GM23248 (cell line): ENCODE results near the gene CFAP61. TPM values are rescaled to one million over a fixed set of nuclear protein-coding genes. Genes with fewer than 3 reads are reported as not detected.

Experiments
- DNase-seq: peaks from one replicate; pipeline ENCODE4 v3.0.0-alpha.2; 2015
- H2AFZ ChIP-seq: fragments of 200-600 bp; sonication (generic); 2 replicates; pipeline ENCODE4 v1.6.1; 2016; ENCODE audit warnings: antibody characterized with exemption
- H3F3A ChIP-seq: fragments of 200-600 bp; sonication (generic); 2 replicates; pipeline ENCODE4 v1.6.1; 2016; ENCODE audit warnings: mild to moderate bottlenecking, antibody characterized with exemption, mixed run types; ENCODE audit not compliant: insufficient read depth
- H3K27ac ChIP-seq: fragments of 200-600 bp; sonication (generic); 2 replicates; pipeline ENCODE4 v1.5.1; 2016; ENCODE audit warnings: mild to moderate bottlenecking
- H3K27me3 ChIP-seq: fragments of 200-600 bp; sonication (generic); replicated peaks from 2 replicates; pipeline ENCODE4 v1.6.1; 2016; ENCODE audit warnings: mild to moderate bottlenecking; ENCODE audit not compliant: insufficient read depth
- H3K36me3 ChIP-seq: fragments of 200-600 bp; sonication (generic); 2 replicates; pipeline ENCODE4 v1.6.1; 2016; ENCODE audit warnings: low read depth, mild to moderate bottlenecking
- H3K4me1 ChIP-seq: fragments of 200-600 bp; sonication (generic); 2 replicates; pipeline ENCODE4 v1.6.1; 2016; ENCODE audit warnings: mild to moderate bottlenecking; ENCODE audit not compliant: insufficient read depth
- H3K4me2 ChIP-seq: fragments of 200-600 bp; sonication (generic); one replicate; pipeline ENCODE4 v1.6.1; 2016; ENCODE audit warnings: mild to moderate bottlenecking; ENCODE audit not compliant: unreplicated experiment
- H3K4me3 ChIP-seq: fragments of 200-600 bp; sonication (generic); 2 replicates; pipeline ENCODE4 v1.5.1; 2016; ENCODE audit warnings: mild to moderate bottlenecking
- H3K79me2 ChIP-seq: fragments of 200-600 bp; sonication (generic); 2 replicates; pipeline ENCODE4 v1.6.1; 2016; ENCODE audit warnings: mild to moderate bottlenecking; ENCODE audit not compliant: insufficient read depth
- H3K9ac ChIP-seq: fragments of 200-600 bp; sonication (generic); 2 replicates; pipeline ENCODE4 v1.6.1; 2016; ENCODE audit warnings: mild to moderate bottlenecking
- H3K9me2 ChIP-seq: fragments of 200-600 bp; sonication (generic); 2 replicates; pipeline ENCODE4 v1.6.1; 2016; ENCODE audit warnings: mixed run types, mild to moderate bottlenecking, moderate library complexity; ENCODE audit not compliant: insufficient read depth
- H3K9me3 ChIP-seq: fragments of 200-600 bp; sonication (generic); one replicate; pipeline ENCODE4 v1.6.1; 2017; ENCODE audit warnings: low read depth
- H4K20me1 ChIP-seq: fragments of 200-600 bp; sonication (generic); 2 replicates; pipeline ENCODE4 v1.6.0; 2016; ENCODE audit not compliant: insufficient read depth
- EZH2 ChIP-seq: fragments of 200-600 bp; sonication (generic); IDR thresholded peaks from 2 replicates; pipeline ENCODE4 v1.6.1; 2018; ENCODE audit warnings: antibody characterized with exemption, mild to moderate bottlenecking; ENCODE audit not compliant: insufficient read depth, poor library complexity, severe bottlenecking
- EZH2phosphoT487 ChIP-seq: fragments of 200-600 bp; sonication (generic); IDR thresholded peaks from 2 replicates; pipeline ENCODE4 v1.6.1; 2018; ENCODE audit warnings: antibody characterized with exemption, moderate library complexity, mild to moderate bottlenecking, low read depth; ENCODE audit not compliant: insufficient read depth
- WGBS, 2 experiments: methylation state at CpG; one replicate each; pipeline ENCODE4 v1.1.6; 2015 to 2017; ENCODE audit warnings: low lambda C conversion rate in 2 of 2, low coverage in 1 of 2; ENCODE audit errors: missing lambda C conversion rate in 2 of 2; 5-methylcytosine and 5-hydroxymethylcytosine counted together
- in situ Hi-C: fragments of 300-500 bp; cut with MboI; formaldehyde crosslinking; loops from 2 replicates; pipeline ENCODE4 v1.15.0; 2020
- polyA plus RNA-seq: library from polyadenylated mRNA; unstranded; fragments of >200 nt; fragmentation: Nextera tagmentation; extraction: Ambion mirVana; gene quantifications from 2 replicates; pipeline ENCODE4 v1.2.1, GENCODE V29; 2016
- total RNA-seq: library from RNA; depleted of rRNA; stranded (reverse); fragments of >200 nt; shearing (Covaris generic); gene quantifications from 2 replicates; pipeline ENCODE4 v1.2.3, GENCODE V29; 2014

The CFAP61 gene
- total and polyA plus RNA-seq, 2 experiments from 2014 or later, result not detected

DNA sequence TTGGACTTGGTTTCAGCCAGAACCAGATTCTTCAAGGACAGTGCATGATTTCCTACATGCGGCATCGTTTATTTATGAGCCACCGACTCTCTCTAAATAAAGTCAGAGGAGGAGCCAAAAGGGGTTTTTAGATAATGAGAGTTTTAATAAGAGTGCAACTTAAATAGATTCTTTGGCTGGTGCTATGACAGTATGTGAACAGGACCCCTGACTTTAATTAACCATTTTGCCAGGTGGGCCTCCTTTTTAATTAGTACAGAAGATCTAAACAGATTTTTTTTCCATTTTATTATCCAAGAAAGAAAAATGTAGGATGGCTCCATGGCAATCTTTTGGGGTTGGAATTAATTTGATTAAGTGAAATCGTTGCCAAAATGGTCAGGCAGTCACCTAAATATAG lies 240.8 kb downstream of the CFAP61 start:
- no peak overlapping the region for H2AFZ ChIP-seq
- no peak overlapping the region for H3K27ac ChIP-seq
- no peak overlapping the region for H3K4me3 ChIP-seq
- no peaks in the 10 kb centered on the region for H3K9me3 ChIP-seq
- no peaks in the 10 kb centered on the region for H3K27me3 ChIP-seq
- no peaks in the 10 kb centered on the region for H3K36me3 ChIP-seq
- 67 to 72% methylated on average over 4 of the region's 4 CpGs for WGBS, 2 experiments
- no peaks in the 10 kb centered on the region for H3K9me2 ChIP-seq
- H3K4me1 ChIP-seq, result no peaks in the 10 kb centered on the region
- H3K4me2 ChIP-seq, result no peak overlapping the region
- in situ Hi-C loops, result no loop called here
- no peak overlapping the region for H3K9ac ChIP-seq
- H4K20me1 ChIP-seq, result no peaks in the 10 kb centered on the region
- no peak for DNase-seq
- H3K79me2 ChIP-seq, result no peaks in the 10 kb centered on the region
- no peaks in the 10 kb centered on the region for H3F3A ChIP-seq
- TF ChIP-seq EZH2phosphoT487, result no peak
- TF ChIP-seq EZH2, result no peak

- Histone ChIP-seq H3K79me2 (no peaks in the 10 kb centered on the region), H3K9me3 (no peaks in the 10 kb centered on the region), H3F3A (no peaks in the 10 kb centered on the region), H3K36me3 (no peaks in the 10 kb centered on the region), H3K4me1 (no peaks in the 10 kb centered on the region), H2AFZ (no peak overlapping the region), H3K27ac (no peak overlapping the region), H4K20me1 (no peaks in the 10 kb centered on the region), H3K27me3 (no peaks in the 10 kb centered on the region), H3K9ac (no peak overlapping the region), H3K4me3 (no peak overlapping the region), H3K9me2 (no peaks in the 10 kb centered on the region), H3K4me2 (no peak overlapping the region)
- 46 to 54% methylated on average over 7 of the region's 7 CpGs for WGBS, 2 experiments
- no peak for TF ChIP-seq EZH2
- no peak for TF ChIP-seq EZH2phosphoT487
- in situ Hi-C loops, result no loop called here
- DNase-seq, result no peak
These were observed 241.5 kb downstream of the CFAP61 start for GRCh38 chr20:20293691-20294385.

DNA sequence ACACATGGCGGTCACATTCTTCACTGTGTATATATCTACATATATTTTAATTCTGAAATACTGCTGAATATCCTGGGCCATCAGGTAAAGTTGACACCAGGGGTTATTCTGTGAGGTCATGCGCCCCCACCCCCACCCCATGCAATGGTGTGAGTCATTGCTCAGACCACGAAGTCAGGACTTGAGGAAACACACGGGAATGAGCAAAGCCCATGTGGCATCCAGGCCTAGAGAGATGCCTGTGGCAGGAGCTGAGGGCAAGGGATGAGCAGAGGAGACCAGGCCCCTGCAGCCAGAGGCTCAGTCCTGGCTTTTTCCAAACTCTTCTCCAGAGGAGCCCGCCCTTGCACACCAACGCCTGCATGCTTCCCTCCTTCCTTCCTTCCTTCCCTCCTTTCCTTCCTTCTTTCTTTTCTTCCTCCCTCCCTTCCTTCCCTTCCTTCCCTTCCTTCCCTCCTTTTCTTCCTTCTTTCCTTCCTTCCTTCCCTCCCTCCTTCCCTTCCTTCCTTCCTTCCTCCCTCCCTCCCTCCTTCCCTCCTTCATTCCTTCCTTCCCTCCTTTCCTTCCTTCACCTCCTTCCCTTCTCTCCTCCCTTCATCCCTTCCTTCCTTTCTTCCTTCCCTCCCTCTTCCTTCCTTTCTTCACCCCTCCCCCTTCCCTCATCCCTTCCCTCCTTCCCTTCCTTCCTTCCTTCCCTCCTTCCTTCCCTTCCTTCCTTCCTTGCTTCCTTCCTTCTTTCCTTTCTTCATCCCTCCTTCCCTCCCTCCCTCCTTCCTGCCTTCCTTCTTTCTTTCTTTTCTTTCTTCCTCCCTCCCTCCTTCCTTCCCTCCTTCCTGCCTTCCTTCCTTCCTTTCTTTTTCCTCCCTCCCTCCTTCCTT lies 243.5 kb downstream of the CFAP61 start:
- no peaks in the 10 kb centered on the region for H3K9me3 ChIP-seq
- H3K4me2 ChIP-seq, result no peak overlapping the region
- in situ Hi-C loops, result no loop called here
- no peaks in the 10 kb centered on the region for H3K4me1 ChIP-seq
- H3F3A ChIP-seq, result no peaks in the 10 kb centered on the region
- H4K20me1 ChIP-seq, result no peaks in the 10 kb centered on the region
- H3K27me3 ChIP-seq, result no peaks in the 10 kb centered on the region
- H3K4me3 ChIP-seq, result no peak overlapping the region
- no peak overlapping the region for H3K9ac ChIP-seq
- H3K9me2 ChIP-seq, result no peaks in the 10 kb centered on the region
- H3K79me2 ChIP-seq, result no peaks in the 10 kb centered on the region
- H2AFZ ChIP-seq, result no peak overlapping the region
- 37 to 50% methylated on average over 6 of the region's 6 CpGs for WGBS, 2 experiments
- no peak overlapping the region for H3K27ac ChIP-seq
- TF ChIP-seq EZH2phosphoT487 (no peak), EZH2 (no peak)
- no peaks in the 10 kb centered on the region for H3K36me3 ChIP-seq
- DNase-seq, result no peak

DNA sequence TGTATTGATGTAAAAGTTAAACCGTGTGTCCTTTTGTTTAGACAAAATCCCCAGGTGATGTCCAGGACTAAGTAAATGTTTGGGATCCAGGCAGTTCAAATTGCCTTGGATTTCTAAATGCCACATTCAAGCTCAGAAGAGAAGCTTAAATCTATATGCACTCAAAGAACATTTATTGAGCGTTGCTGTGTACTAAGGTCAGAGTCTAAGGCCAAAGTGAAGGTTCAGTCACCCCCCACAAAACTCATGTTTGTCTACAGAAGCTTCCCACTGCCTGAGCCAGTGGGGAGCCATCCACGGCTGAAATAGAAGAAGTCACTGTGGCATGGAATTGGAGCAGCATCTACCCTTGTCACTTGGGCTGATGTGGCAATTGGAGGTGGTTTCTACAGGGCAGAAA lies 244.8 kb downstream of the CFAP61 start:
- H3K9ac ChIP-seq, result no peak overlapping the region
- H3K4me2 ChIP-seq, result no peak overlapping the region
- no peaks in the 10 kb centered on the region for H3K27me3 ChIP-seq
- H3K4me3 ChIP-seq, result no peak overlapping the region
- no peak for DNase-seq
- TF ChIP-seq EZH2phosphoT487 (no peak), EZH2 (no peak)
- no peaks in the 10 kb centered on the region for H3K9me2 ChIP-seq
- H2AFZ ChIP-seq, result no peak overlapping the region
- H3K36me3 ChIP-seq, result no peaks in the 10 kb centered on the region
- no peak overlapping the region for H3K27ac ChIP-seq
- H3K9me3 ChIP-seq, result no peaks in the 10 kb centered on the region
- 26 to 30% methylated on average over 3 of the region's 3 CpGs for WGBS, 2 experiments
- H3K79me2 ChIP-seq, result no peaks in the 10 kb centered on the region
- no peaks in the 10 kb centered on the region for H3F3A ChIP-seq
- in situ Hi-C loops, result no loop called here
- H4K20me1 ChIP-seq, result no peaks in the 10 kb centered on the region
- H3K4me1 ChIP-seq, result no peaks in the 10 kb centered on the region
